Activated CD4-positive, alpha-beta T cell treated with anti-CD3 and anti-CD28 coated beads for 36 hours (primary cell): ENCODE data around the gene AARS1. TPM values are rescaled to one million over a fixed set of nuclear protein-coding genes. Genes with fewer than 3 reads are reported as not detected.
"Not testable (repeated sequence)": the region's sequence is repeated elsewhere in the genome, so short reads cannot be mapped to it uniquely, and the experiment has no call there.

Experiments
- ATAC-seq: fragments of 200-7000 bp; cut with Tn5 transposase; one replicate; pipeline ENCODE4 v1.10.0; 2021; ENCODE audit warnings: mild to moderate bottlenecking, moderate library complexity
- CTCF ChIA-PET: fragments of 350-600 bp; sonication (Branson Sonifier 250); formaldehyde crosslinking; loops from one replicate; lab custom pipeline; 2021; ENCODE audit warnings: antibody characterized with exemption; lab: Charles Lee
- POLR2A ChIA-PET: fragments of 350-600 bp; sonication (Branson Sonifier 250); formaldehyde crosslinking; loops from one replicate; lab custom pipeline; 2021; ENCODE audit warnings: antibody characterized with exemption, inconsistent platforms; lab: Charles Lee
- DNase-seq: peaks from one replicate; pipeline ENCODE4 v3.0.0-alpha.2; 2020
- H3K27ac Mint-ChIP-seq: one replicate; pipeline ENCODE4 v1.8.0; 2021; ENCODE audit warnings: mixed read lengths
- H3K27me3 Mint-ChIP-seq: one replicate; pipeline ENCODE4 v1.8.0; 2021; ENCODE audit warnings: mixed read lengths
- H3K36me3 Mint-ChIP-seq: one replicate; pipeline ENCODE4 v1.8.0; 2021; ENCODE audit warnings: low read depth, mixed read lengths
- H3K4me1 Mint-ChIP-seq: one replicate; pipeline ENCODE4 v1.8.0; 2021; ENCODE audit warnings: mixed read lengths
- H3K4me3 Mint-ChIP-seq: one replicate; pipeline ENCODE4 v1.8.0; 2021; ENCODE audit warnings: mild to moderate bottlenecking, moderate library complexity, mixed read lengths
- H3K9me3 Mint-ChIP-seq: one replicate; pipeline ENCODE4 v1.8.0; 2021; ENCODE audit warnings: low read depth, mixed read lengths
- intact Hi-C, 2 experiments: fragments of 100-400 bp; cut with DNase I in 1 of 2; cut with micrococcal nuclease in 1 of 2; formaldehyde crosslinking; loops; one replicate each; pipeline versions ENCODE4 v1.14.2 to v1.15.1; 2022 to 2024; cut with DNase I, micrococcal nuclease
- total RNA-seq, 2 experiments: library from RNA; stranded (reverse); gene quantifications; one replicate each; pipeline ENCODE4 v1.2.3, GENCODE V29; 2021

AARS1 gene
- total RNA-seq = 100 to 1,000 TPM; 180 to 189 TPM

DNA sequence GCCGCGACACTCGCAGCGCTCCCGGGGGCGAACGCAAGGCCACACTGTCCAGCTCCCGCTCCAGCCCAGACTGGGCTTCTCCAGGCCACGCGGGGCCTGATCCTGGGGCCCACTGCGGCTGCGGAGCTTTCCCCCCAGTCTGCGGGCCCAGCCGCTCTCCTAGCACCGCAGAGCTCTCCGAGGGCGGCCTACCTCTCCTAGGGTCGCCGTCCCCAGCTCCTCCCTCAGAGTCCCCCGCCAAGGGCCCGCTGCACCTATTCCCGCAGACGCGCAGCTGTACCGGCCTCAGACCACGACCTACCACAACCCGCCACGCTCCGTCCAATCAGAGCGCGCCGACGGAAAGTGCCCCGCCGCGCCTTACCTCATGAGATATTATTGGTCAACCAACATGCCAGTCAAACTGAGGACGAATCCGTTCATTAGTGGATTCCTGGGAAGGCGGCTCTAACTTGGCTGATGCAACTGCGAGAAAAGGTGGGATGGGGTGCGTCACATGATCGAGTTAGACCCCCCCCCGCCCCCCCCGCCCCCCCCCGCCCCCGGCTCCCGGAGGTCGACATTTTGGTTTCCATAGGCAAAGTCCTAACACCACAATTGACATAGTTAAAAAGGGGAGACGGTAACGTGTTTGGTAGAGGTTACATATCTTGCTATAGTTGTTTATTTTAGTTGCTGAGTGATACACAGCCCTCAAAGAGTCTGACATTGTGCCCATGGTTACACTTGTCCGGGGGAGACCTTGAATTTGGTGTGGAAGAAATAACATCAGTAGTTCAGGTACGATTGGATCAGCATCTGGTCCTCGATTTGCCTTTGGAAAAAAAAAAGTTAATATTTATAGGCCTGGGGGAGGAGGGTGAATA is at the start of gene AARS1:
Gene AARS1 (minus strand): TSS at position 278 of the 866 bp plus-strand sequence. CDS start 6,743 bp downstream, outside the sequence.
- DNase-seq (peak; percentile 96), ATAC-seq (peak; percentile 99)
- H3K36me3 Mint-ChIP-seq = peaks cover 23% of the 10 kb centered on the region
- POLR2A ChIA-PET = interaction anchor here (0.6 to 2.8 kb wide), 10 partner anchors 10 to 527 kb away, joined by 3 to 21 read pairs (median 6); partner anchors contain the start of genes COG4, DDX19A, DDX19B and EXOSC6
- CTCF ChIA-PET = interaction anchor here (0.6 to 1.8 kb wide), 7 partner anchors 22 to 454 kb away, joined by 3 to 6 read pairs (median 4); partner anchors contain the start of genes DDX19A and EXOSC6
- intact Hi-C loops = loop anchor here (1.0 to 5.0 kb wide), 12 partner anchors 10 to 513 kb away; partner anchors contain the start of genes DDX19A (in 2 of the 2), DDX19B (in 1 of the 2), FCSK (in 1 of the 2) and PDPR (in 1 of the 2)
- no peaks in the 10 kb centered on the region for H3K27me3 Mint-ChIP-seq
- peak within 1 kb of the TSS; percentile 92 for H3K4me3 Mint-ChIP-seq
- peaks cover 37% of the 10 kb centered on the region for H3K4me1 Mint-ChIP-seq
- H3K9me3 Mint-ChIP-seq = no peaks in the 10 kb centered on the region
- H3K27ac Mint-ChIP-seq = peak within 1 kb of the TSS; percentile 96

DNA sequence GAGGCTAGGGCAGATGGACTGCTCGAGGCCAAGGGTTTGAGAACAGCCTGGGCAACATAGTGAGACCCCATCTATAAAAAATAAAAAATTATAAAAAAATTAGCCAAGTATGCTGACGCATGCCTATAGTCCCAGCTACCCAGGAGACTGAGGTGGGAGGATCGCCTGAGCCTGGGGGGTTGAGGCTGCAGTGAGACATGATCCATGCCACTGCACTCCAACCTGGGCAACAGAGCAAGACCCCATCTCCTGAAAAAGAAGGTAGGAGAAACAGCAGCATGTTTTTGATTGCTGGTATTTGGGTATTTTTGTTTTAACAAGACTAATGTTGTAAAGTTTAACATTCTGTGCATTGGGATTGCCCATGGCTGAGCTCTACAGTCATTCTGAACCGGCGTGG is 48.5 kb upstream of the AARS1 start:
- ATAC-seq (no peak), DNase-seq (no peak)
- Mint-ChIP-seq H3K27ac (no peak overlapping the region), H3K4me3 (no peak overlapping the region), H3K4me1 (no peaks in the 10 kb centered on the region), H3K9me3 (no peaks in the 10 kb centered on the region), H3K36me3 (peaks cover 13% of the 10 kb centered on the region), H3K27me3 (no peaks in the 10 kb centered on the region)
- ChIA-PET POLR2A (no interaction called here), CTCF (no interaction called here)
- intact Hi-C loops = no loop called here

DNA sequence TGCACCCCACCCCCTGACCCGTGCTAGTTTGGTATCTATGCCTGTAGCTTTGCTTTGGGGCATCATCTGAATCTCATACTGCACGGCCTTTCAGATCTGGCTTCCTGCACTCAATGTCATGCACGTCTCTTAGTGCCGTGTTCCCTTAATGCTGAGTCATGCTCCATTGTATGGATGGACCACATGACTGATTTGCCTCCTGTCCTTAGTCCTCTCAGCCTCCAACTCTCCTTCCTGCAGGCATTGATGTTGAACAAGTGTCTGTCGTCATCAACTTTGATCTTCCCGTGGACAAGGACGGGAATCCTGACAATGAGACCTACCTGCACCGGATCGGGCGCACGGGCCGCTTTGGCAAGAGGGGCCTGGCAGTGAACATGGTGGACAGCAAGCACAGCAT is 43.4 kb upstream of the AARS1 start:
- H3K9me3 Mint-ChIP-seq, H3K27me3 Mint-ChIP-seq, ATAC-seq, POLR2A ChIA-PET, intact Hi-C loops, DNase-seq, H3K27ac Mint-ChIP-seq, H3K4me3 Mint-ChIP-seq, H3K4me1 Mint-ChIP-seq: not testable (repeated sequence)
- H3K36me3 Mint-ChIP-seq = peaks cover 19% of the 10 kb centered on the region
- CTCF ChIA-PET = interaction anchor here (1.2 to 1.4 kb wide), 2 partner anchors 10 to 37 kb away, joined by 3 to 4 read pairs; no protein-coding TSS in a partner anchor

DNA sequence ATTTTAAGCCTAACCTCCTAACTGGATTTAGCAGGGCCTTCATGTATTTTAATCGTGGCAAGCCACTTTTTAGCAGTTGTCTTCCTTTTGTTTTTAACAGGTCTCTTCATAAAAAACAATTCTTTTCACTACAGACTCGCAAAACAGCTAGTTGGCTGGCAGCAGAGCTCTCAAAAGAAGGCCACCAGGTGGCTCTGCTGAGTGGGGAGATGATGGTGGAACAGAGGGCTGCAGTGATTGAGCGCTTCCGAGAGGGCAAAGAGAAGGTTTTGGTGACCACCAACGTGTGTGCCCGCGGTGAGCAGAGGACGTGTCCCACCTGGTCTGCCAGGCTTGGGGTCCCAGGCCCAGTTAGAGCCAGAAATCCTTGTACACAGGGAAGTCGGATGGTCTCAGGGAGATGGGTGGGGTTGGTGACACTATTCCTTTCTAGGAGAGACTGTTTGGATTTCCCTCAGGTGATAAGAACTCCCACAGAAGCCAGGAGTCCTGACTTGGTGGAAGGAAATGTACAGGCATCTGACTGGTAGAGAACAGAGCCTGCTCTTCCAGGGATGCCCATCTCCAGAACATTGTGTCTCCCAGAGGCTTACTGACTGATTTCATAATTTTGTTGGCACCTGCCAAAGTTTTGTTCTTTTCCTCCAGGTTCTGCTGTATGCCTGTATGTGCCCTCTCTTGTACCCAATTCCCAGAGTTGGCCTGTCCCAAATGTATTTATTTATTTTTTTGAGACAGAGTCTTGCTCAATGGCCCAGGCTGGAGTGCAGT is 42.5 kb upstream of the AARS1 start:
- H3K27me3 Mint-ChIP-seq = no peaks in the 10 kb centered on the region
- ATAC-seq (no peak), DNase-seq (peak; percentile 34)
- CTCF ChIA-PET = interaction anchor here (0.6 to 1.4 kb wide), 6 partner anchors 9 to 322 kb away, joined by 3 to 4 read pairs (median 3); no protein-coding TSS in a partner anchor
- no peaks in the 10 kb centered on the region for H3K4me1 Mint-ChIP-seq
- intact Hi-C loops = loop anchor here in 1 of 2 experiments (1.0 kb wide), 1 partner anchor 322 kb away; no protein-coding TSS in a partner anchor
- POLR2A ChIA-PET = no interaction called here
- no peak overlapping the region for H3K27ac Mint-ChIP-seq
- no peaks in the 10 kb centered on the region for H3K9me3 Mint-ChIP-seq
- no peak overlapping the region for H3K4me3 Mint-ChIP-seq
- peaks cover 19% of the 10 kb centered on the region for H3K36me3 Mint-ChIP-seq

DNA sequence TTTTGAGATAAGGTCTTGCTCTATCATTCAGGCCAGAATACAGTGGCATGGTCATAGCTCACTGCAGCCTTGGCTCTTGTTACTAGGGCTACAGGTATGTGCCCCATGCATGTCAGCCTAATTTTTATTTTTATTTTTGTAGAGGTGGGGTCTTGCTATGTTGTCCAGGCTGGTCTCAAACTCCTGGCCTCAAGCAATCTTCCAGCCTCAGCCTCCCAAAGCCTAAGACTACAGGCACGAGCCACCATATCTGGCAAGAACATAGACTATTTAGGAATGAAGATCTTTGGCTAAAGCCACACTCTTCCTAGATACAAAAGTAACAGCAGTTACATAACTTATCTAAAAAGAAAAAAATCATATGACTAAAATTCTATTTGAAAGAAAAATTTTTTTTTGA is 41.8 kb upstream of the AARS1 start:
- intact Hi-C loops = loop anchor here in 1 of 2 experiments (1.0 kb wide), 1 partner anchor 322 kb away; no protein-coding TSS in a partner anchor
- no peak overlapping the region for H3K27ac Mint-ChIP-seq
- CTCF ChIA-PET = interaction anchor here (0.8 to 1.3 kb wide), 2 partner anchors 321 to 323 kb away, joined by 4 read pairs; no protein-coding TSS in a partner anchor
- no peaks in the 10 kb centered on the region for H3K27me3 Mint-ChIP-seq
- DNase-seq = no peak
- no peak overlapping the region for H3K4me3 Mint-ChIP-seq
- ATAC-seq = no peak
- no peaks in the 10 kb centered on the region for H3K4me1 Mint-ChIP-seq
- H3K36me3 Mint-ChIP-seq = peaks cover 15% of the 10 kb centered on the region
- POLR2A ChIA-PET = no interaction called here
- no peaks in the 10 kb centered on the region for H3K9me3 Mint-ChIP-seq

DNA sequence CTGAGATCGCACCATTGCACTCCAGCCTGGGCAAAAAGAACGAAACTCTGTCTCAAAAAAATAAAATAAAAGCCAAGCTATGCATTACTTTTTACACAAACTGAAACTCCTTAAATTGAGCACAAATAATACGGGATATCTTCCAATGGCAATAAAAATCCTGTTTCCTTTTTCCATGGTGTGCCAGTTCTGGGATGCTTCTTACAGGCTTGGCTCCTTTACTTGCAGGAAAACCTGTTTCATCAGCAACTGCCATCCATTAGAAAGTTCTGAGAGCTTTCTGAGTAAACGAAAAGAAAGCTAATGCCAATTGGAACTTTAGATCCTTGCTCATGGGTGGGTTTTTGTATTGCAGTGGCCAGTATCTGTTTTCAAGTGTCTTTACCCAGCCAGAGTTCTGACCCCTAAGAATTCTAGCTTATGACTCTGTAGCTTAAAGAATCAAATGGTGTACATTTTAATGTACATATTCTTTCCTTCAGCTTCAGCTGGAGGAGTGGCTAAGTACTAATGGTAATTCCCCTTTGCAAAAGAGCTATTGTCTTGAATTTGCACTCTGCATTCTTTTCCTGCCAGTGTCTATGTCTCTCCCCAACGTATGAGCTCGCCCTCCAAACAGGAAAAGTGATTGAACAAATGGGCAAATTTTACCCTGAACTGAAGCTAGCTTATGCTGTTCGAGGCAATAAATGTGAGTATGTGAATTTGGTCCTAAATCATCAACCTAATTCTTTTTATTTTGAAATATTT is 35.9 kb upstream of the AARS1 start:
- no peak overlapping the region for H3K4me3 Mint-ChIP-seq
- ATAC-seq (no peak), DNase-seq (no peak)
- H3K27me3 Mint-ChIP-seq = no peaks in the 10 kb centered on the region
- no peaks in the 10 kb centered on the region for H3K4me1 Mint-ChIP-seq
- CTCF ChIA-PET = interaction anchor here (0.6 to 2.0 kb wide), 5 partner anchors 9 to 329 kb away, joined by 3 to 9 read pairs (median 5); no protein-coding TSS in a partner anchor
- no peak overlapping the region for H3K27ac Mint-ChIP-seq
- peaks cover 20% of the 10 kb centered on the region for H3K36me3 Mint-ChIP-seq
- intact Hi-C loops = no loop called here
- no peaks in the 10 kb centered on the region for H3K9me3 Mint-ChIP-seq
- POLR2A ChIA-PET = interaction anchor here (0.6 to 0.7 kb wide), 2 partner anchors 11 to 18 kb away, joined by 3 read pairs; no protein-coding TSS in a partner anchor

- Mint-ChIP-seq H3K9me3 (no peaks in the 10 kb centered on the region), H3K4me1 (no peaks in the 10 kb centered on the region), H3K27me3 (no peaks in the 10 kb centered on the region), H3K4me3 (no peak overlapping the region), H3K27ac (no peak overlapping the region), H3K36me3 (peaks cover 17% of the 10 kb centered on the region)
- DNase-seq (no peak), ATAC-seq (no peak)
- intact Hi-C loops = no loop called here
- POLR2A ChIA-PET = interaction anchor here (0.6 kb wide), 1 partner anchor 34 kb away, joined by 3 read pairs; no protein-coding TSS in a partner anchor
- CTCF ChIA-PET = interaction anchor here (0.6 kb wide), 1 partner anchor 346 kb away, joined by 4 read pairs; no protein-coding TSS in a partner anchor
Measured at GRCh38 chr16:70320121-70320520, 30.8 kb upstream of the AARS1 start.

DNA sequence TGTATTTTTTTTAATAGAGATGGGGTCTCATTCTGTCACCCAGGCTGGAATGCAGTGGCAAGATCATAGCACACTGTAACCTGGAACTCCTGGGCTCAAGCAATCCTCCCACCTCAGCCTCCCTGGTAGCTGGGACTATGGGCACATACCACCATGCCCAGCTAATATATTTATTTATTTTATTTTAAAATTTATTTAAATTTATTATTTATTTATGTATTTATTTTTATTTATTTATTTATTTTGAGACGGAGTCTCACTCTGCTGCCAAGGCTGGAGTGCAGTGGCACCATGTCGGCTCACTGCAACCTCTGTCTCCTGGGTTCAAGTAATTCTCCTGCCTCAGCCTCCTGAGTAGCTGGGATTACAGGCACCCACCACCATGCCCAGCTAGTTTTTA is 18.4 kb upstream of the AARS1 start:
- H3K27me3 Mint-ChIP-seq, DNase-seq, H3K27ac Mint-ChIP-seq, H3K4me3 Mint-ChIP-seq, ATAC-seq, intact Hi-C loops, H3K36me3 Mint-ChIP-seq, H3K9me3 Mint-ChIP-seq, POLR2A ChIA-PET: not testable (repeated sequence)
- CTCF ChIA-PET = interaction anchor here (1.0 to 1.2 kb wide), 2 partner anchors 18 to 23 kb away, joined by 3 read pairs; no protein-coding TSS in a partner anchor
- peaks cover 12% of the 10 kb centered on the region for H3K4me1 Mint-ChIP-seq

DNA sequence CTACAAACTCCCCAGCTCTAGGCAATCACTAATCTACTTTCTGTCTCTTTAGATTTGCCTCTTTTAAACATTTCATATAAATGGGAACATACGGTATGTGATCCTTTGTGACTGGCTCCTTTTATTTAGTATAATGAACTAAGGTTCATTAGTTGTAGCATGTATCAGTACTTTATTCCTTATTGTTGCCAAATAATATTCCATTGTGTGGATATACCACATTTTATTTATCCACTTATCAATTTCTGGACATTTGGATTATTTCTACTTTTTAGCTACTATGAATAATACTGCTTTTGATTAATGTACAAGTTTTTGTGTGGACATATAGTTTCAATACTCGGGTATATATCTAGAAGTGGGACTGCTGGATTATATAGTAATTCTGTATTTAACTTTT is 17.6 kb upstream of the AARS1 start:
- POLR2A ChIA-PET = interaction anchor here (0.6 kb wide), 1 partner anchor 18 kb away, joined by 3 read pairs; no protein-coding TSS in a partner anchor
- H3K36me3 Mint-ChIP-seq = peaks cover 9% of the 10 kb centered on the region
- intact Hi-C loops = no loop called here
- no peak for ATAC-seq
- H3K4me3 Mint-ChIP-seq = no peak overlapping the region
- no peak overlapping the region for H3K27ac Mint-ChIP-seq
- no peaks in the 10 kb centered on the region for H3K9me3 Mint-ChIP-seq
- CTCF ChIA-PET = no interaction called here
- H3K27me3 Mint-ChIP-seq = no peaks in the 10 kb centered on the region
- peaks cover 15% of the 10 kb centered on the region for H3K4me1 Mint-ChIP-seq
- no peak for DNase-seq

DNA sequence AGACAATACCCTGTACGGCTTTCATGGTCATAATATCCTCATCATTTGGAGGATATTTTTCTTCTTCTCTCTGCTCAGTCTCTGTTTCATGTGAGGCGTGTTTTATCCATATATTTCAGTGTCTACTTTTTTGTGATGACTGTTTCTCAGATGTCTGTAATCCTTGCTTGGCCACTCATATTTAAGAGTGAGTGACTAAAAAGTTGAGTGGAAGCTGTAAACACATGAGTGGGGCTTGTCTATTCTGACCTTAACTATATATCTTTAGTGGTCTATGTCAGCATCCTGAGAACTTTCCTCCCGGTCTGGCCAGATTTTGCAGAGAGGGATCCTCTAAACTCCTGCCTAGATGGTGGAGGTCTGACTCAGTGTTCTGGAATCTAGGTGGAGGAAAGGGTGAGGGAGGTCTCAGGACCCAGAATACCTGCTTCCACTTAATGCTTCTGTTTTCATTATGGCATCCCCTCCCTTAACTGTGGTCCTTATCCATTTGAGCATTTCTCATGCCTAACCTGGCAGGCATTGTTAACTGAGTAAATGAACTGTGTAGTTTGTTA is 15.7 kb upstream of the AARS1 start:
- peaks cover 30% of the 10 kb centered on the region for H3K4me1 Mint-ChIP-seq
- peaks cover 4% of the 10 kb centered on the region for H3K9me3 Mint-ChIP-seq
- ChIA-PET CTCF (no interaction called here), POLR2A (interaction anchor here (0.6 kb wide), 1 partner anchor 50 kb away, joined by 3 read pairs; no protein-coding TSS in a partner anchor)
- ATAC-seq (peak; percentile 33), DNase-seq (no peak)
- H3K4me3 Mint-ChIP-seq = no peak overlapping the region
- intact Hi-C loops = no loop called here
- H3K27me3 Mint-ChIP-seq = no peaks in the 10 kb centered on the region
- H3K36me3 Mint-ChIP-seq = peaks cover 23% of the 10 kb centered on the region
- H3K27ac Mint-ChIP-seq = peak overlapping the region; percentile 49
